Thyroid gland (tissue), 4 donors: ENCODE results near the gene SNX33.
A peak's percentile ranks its signal among the peaks of the same experiment; 100 is the strongest.

Experiments
- CTCF ChIP-seq, 6 experiments: fragments of 200-600 bp in 3 of 6; fragments of 450-650 bp in 3 of 6; sonication (generic) in 3 of 6; IDR thresholded peaks; one replicate each; pipeline ENCODE4 v1.5.1; 2016 to 2019; ENCODE audit warnings: antibody characterized with exemption in 6 of 6, mild to moderate bottlenecking in 2 of 6, inconsistent platforms in 1 of 6, moderate library complexity in 1 of 6
- POLR2A ChIP-seq, 2 donors: fragments of 450-650 bp; IDR thresholded peaks; one replicate each; pipeline ENCODE4 v1.6.1; 2017; ENCODE audit warnings: antibody characterized with exemption in 2 of 2, mild to moderate bottlenecking in 2 of 2, moderate library complexity in 1 of 2

- TF ChIP-seq CTCF (IDR thresholded peaks at IDR 0.05) = no peak
- TF ChIP-seq POLR2A (IDR thresholded peaks at IDR 0.05) = peak in 1 of 2 donors; percentile 70
Measured at GRCh38 chr15:75661100-75661755, 13.5 kb downstream of the SNX33 start.
